Measurements from ENCODE around the gene EXOC2. TPM values are rescaled to one million over a fixed set of nuclear protein-coding genes. Genes with fewer than 3 reads are reported as not detected.

The EXOC2 gene
- total and polyA plus RNA-seq, 2 donors (not counting 3 experiments of a cell fraction or from before 2014, with no cell fraction given): 18.2 to 30.8 TPM

DNA sequence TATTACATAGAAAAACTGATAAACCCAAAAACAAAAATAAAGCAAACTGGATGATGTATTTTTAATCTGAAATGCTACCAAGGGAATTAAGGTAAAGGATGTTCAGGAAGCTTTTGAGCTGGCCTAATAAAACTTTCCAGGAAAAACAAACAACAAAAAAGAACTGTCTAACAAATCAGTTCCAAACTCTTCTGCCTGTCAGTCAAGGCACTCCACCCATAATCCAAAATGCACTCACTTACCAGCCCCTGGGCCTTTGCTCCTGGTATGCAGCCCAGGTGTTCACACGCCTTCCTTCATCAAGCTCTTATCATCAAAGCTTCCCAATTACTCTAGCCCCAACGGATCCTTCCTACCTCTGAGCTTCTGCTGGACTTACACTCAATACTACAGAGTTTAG, 3.7 kb downstream of the EXOC2 start:
- Histone ChIP-seq H3K27ac (ENCODE audit: insufficient read depth, low read depth, low read length) (no peak overlapping the region), H3K36me3 (ENCODE audit: control insufficient read depth in 2 of 2, extremely low read depth in 1 of 2, insufficient read depth in 2 of 2, low read length in 2 of 2) (peaks cover 2 to 3% of the 10 kb centered on the region in 2 experiments), H3K4me3 (replicated peaks in 1 of 3; ENCODE audit: insufficient read depth in 1 of 3, low read depth in 1 of 3, low read length in 3 of 3) (no peak overlapping the region), H3K79me2 (ENCODE audit: control insufficient read depth, insufficient read depth, low read length) (peaks cover 67% of the 10 kb centered on the region), H3K27me3 (ENCODE audit: control insufficient read depth in 2 of 2, insufficient read depth in 2 of 2, low read length in 2 of 2) (no peaks in the 10 kb centered on the region), H3K9me1 (replicated peaks; ENCODE audit: control insufficient read depth, extremely low read depth, insufficient read depth, low read length) (no peaks in the 10 kb centered on the region), H2AFZ (ENCODE audit: low read depth, low read length) (no peak overlapping the region), H3K4me2 (ENCODE audit: insufficient read depth, low read length) (no peak overlapping the region), H3K4me1 (ENCODE audit: control insufficient read depth, extremely low read depth, insufficient read depth, low read length) (peaks cover 29% of the 10 kb centered on the region), H4K20me1 (replicated peaks; ENCODE audit: control insufficient read depth, extremely low read depth, insufficient read depth, low read length) (no peaks in the 10 kb centered on the region), H3K9me3 (replicated peaks; ENCODE audit: control insufficient read depth, insufficient read depth, low read length) (no peaks in the 10 kb centered on the region), H3K9ac (replicated peaks; ENCODE audit: extremely low read depth, insufficient read depth, low read length) (no peak overlapping the region)
- no TSS peak for BruUV-seq (replicated peaks)
- no peak for DNase-seq (ENCODE audit: low read depth, low spot score)
- TF ChIP-seq MAX (IDR thresholded peaks at IDR 0.05; ENCODE audit: insufficient read depth, insufficient read length) (no peak), MYC (IDR thresholded peaks at IDR 0.05; ENCODE audit: low read depth, low read length) (no peak), GATA2 (IDR thresholded peaks at IDR 0.05; ENCODE audit: insufficient read depth, insufficient read length, low read depth, low read length) (no peak), EZH2 (IDR thresholded peaks at IDR 0.05; ENCODE audit: borderline replicate concordance, low read depth, low read length, severe bottlenecking) (no peak), JUN (IDR thresholded peaks at IDR 0.05; ENCODE audit: borderline replicate concordance, insufficient read depth, insufficient read length, low read depth) (no peak), POLR2A (IDR thresholded peaks at IDR 0.05; ENCODE audit: low read depth, low read length) (no peak), POLR2AphosphoS5 (IDR thresholded peaks at IDR 0.05; ENCODE audit: insufficient read depth, low read depth, low read length) (no peak), FOS (IDR thresholded peaks at IDR 0.05; ENCODE audit: borderline replicate concordance, insufficient read depth, low read length) (no peak)
- TF ChIP-seq, protein P1, sequence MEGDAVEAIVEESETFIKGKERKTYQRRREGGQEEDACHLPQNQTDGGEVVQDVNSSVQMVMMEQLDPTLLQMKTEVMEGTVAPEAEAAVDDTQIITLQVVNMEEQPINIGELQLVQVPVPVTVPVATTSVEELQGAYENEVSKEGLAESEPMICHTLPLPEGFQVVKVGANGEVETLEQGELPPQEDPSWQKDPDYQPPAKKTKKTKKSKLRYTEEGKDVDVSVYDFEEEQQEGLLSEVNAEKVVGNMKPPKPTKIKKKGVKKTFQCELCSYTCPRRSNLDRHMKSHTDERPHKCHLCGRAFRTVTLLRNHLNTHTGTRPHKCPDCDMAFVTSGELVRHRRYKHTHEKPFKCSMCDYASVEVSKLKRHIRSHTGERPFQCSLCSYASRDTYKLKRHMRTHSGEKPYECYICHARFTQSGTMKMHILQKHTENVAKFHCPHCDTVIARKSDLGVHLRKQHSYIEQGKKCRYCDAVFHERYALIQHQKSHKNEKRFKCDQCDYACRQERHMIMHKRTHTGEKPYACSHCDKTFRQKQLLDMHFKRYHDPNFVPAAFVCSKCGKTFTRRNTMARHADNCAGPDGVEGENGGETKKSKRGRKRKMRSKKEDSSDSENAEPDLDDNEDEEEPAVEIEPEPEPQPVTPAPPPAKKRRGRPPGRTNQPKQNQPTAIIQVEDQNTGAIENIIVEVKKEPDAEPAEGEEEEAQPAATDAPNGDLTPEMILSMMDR (IDR thresholded peaks at IDR 0.05; ENCODE audit: extremely low read depth in 1 of 2, insufficient read depth in 1 of 2, low read depth in 1 of 2, low read length in 2 of 2): no peak
- ChIA-PET CTCF (interaction anchor here (1.0 to 3.0 kb wide), 6 partner anchors 12 to 96 kb away, joined by 3 to 12 read pairs (median 4); no protein-coding TSS in a partner anchor), POLR2A (no interaction called here)
- intact Hi-C loops (cut with micrococcal nuclease) (no loop called here), dilution Hi-C loops (cut with MboI; ENCODE audit: extremely low pct_ligation_motif_present, low sequenced_read_pairs) (no loop called here)
- no peak for FAIRE-seq
